ENCODE measurements around the gene LRRN3. TPM values are rescaled to one million over a fixed set of nuclear protein-coding genes. Genes with fewer than 3 reads are reported as not detected.

Gene LRRN3
- total RNA-seq, 1 experiment from 2014 or later, result not detected

DNA sequence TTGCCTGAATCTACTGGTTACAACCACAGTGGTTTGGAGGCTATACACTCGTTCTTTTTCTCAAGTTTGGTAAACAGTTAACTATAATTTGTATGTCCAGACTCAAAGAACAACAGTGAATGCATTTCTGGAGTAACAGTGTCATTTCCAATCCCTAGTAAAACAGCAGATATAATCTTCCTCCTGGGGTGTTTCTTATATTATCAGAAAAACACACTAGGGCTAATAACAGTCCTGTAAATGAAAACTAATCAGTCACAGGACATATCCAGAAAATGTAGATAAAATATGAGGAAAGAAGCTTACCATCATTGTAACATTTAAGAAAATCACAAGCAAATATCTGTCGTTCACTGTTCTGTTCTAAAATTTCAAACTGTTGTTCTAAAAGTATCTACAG lies 82.6 kb downstream of the LRRN3 start:
- no peak overlapping the region for H3K4me3 ChIP-seq
- H3K36me3 ChIP-seq, result no peaks in the 10 kb centered on the region
- DNase-seq, result no peak
- H3K27me3 ChIP-seq, result no peaks in the 10 kb centered on the region
- no peaks in the 10 kb centered on the region for H3K9me3 ChIP-seq

DNA sequence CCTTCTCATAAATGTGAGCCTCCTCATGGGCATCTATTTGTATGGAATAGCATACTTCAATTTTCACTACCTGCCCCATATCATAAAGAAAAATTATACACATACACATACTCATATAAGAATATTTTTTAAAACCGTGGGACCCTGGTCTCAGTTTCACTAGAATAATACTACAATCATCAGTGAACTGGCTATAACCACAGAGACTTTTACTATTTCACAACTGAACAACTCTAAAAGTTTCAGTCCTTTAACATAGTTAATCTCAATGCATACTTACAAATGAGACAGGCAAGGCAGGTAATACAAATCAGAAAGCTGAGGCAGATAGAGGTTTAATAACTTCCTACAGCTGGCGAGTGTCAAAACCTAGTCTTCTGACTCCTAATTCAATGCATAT lies 83.1 kb downstream of the LRRN3 start:
- Histone ChIP-seq H3K27me3 (no peaks in the 10 kb centered on the region), H3K36me3 (no peaks in the 10 kb centered on the region), H3K4me3 (no peak overlapping the region), H3K9me3 (no peaks in the 10 kb centered on the region)
- no peak for DNase-seq

- Histone ChIP-seq H3K4me3 (no peak overlapping the region), H3K27me3 (no peaks in the 10 kb centered on the region), H3K36me3 (no peaks in the 10 kb centered on the region), H3K9me3 (no peaks in the 10 kb centered on the region)
- no peak for DNase-seq
Measured at GRCh38 chr7:111174510-111174909, 83.6 kb downstream of the LRRN3 start.

All from MG63 (cell line).